ENCODE results near the gene LRRC2. TPM values are rescaled to one million over a fixed set of nuclear protein-coding genes. Genes with fewer than 3 reads are reported as not detected.

LRRC2 gene
- total RNA-seq, 1 experiment from 2014 or later, result 0.26 TPM

GRCh38 chr3:46533091-46533490 is 33.0 kb downstream of the LRRC2 start:
- TF ChIP-seq EZH2 (IDR thresholded peaks at IDR 0.05; ENCODE audit: low read length, unreplicated experiment) (no peak), EZH2phosphoT487 (IDR thresholded peaks at IDR 0.05; ENCODE audit: borderline replicate concordance, low read length) (no peak), CTCF (conservative IDR thresholded peaks at IDR 0.05; ENCODE audit: low read depth, low read length) (no peak)
- H3K79me2 ChIP-seq (ENCODE audit: low read length), result no peaks in the 10 kb centered on the region
- BruUV-seq (replicated peaks), result no TSS peak
- H3K9ac ChIP-seq (ENCODE audit: low read length), result no peak overlapping the region
- no peak overlapping the region for H2AFZ ChIP-seq (ENCODE audit: low read length)
- DNase-seq (no peak), ATAC-seq (no peak)
- H3K36me3 ChIP-seq (ENCODE audit: low read depth, low read length), result no peaks in the 10 kb centered on the region
- intact Hi-C loops (cut with micrococcal nuclease), result no loop called here
- H3K9me3 ChIP-seq (ENCODE audit: low read length), result no peaks in the 10 kb centered on the region
- H3K9me2 ChIP-seq (replicated peaks; ENCODE audit: low read length), result no peaks in the 10 kb centered on the region
- H3K4me2 ChIP-seq (ENCODE audit: low read length), result no peak overlapping the region
- H3K4me3 ChIP-seq (ENCODE audit: low read length), result no peak overlapping the region
- POLR2A ChIA-PET (ENCODE audit: unreplicated experiment), result no interaction called here
- CTCF ChIA-PET, result no interaction called here
- no peaks in the 10 kb centered on the region for H3F3A ChIP-seq (ENCODE audit: low read length, unreplicated experiment)
- no peaks in the 10 kb centered on the region for H3K27me3 ChIP-seq (ENCODE audit: low read length)
- H4K20me1 ChIP-seq (ENCODE audit: low read length), result no peaks in the 10 kb centered on the region
- no peak overlapping the region for H3K27ac ChIP-seq (ENCODE audit: low read length)
- peaks cover 13% of the 10 kb centered on the region; the same call in 1 of the 2 replicates for H3K4me1 ChIP-seq (ENCODE audit: insufficient read depth, low read length)

GRCh38 chr3:46527239-46527638 is 38.9 kb downstream of the LRRC2 start:
- intact Hi-C loops (cut with micrococcal nuclease), result no loop called here
- Histone ChIP-seq H2AFZ (ENCODE audit: low read length) (no peak overlapping the region), H3K36me3 (ENCODE audit: low read depth, low read length) (no peaks in the 10 kb centered on the region), H3K4me3 (ENCODE audit: low read length) (no peak overlapping the region), H3K79me2 (ENCODE audit: low read length) (no peaks in the 10 kb centered on the region), H3F3A (ENCODE audit: low read length, unreplicated experiment) (no peaks in the 10 kb centered on the region), H3K9ac (ENCODE audit: low read length) (no peak overlapping the region), H3K9me2 (replicated peaks; ENCODE audit: low read length) (no peaks in the 10 kb centered on the region), H3K4me2 (ENCODE audit: low read length) (no peak overlapping the region), H4K20me1 (ENCODE audit: low read length) (no peaks in the 10 kb centered on the region), H3K9me3 (ENCODE audit: low read length) (no peaks in the 10 kb centered on the region), H3K27me3 (ENCODE audit: low read length) (no peaks in the 10 kb centered on the region), H3K4me1 (ENCODE audit: insufficient read depth, low read length) (peaks cover 14% of the 10 kb centered on the region), H3K27ac (ENCODE audit: low read length) (no peak overlapping the region)
- no peak for TF ChIP-seq CTCF (conservative IDR thresholded peaks at IDR 0.05; ENCODE audit: low read depth, low read length)
- no peak for TF ChIP-seq EZH2phosphoT487 (IDR thresholded peaks at IDR 0.05; ENCODE audit: borderline replicate concordance, low read length)
- TF ChIP-seq EZH2 (IDR thresholded peaks at IDR 0.05; ENCODE audit: low read length, unreplicated experiment), result no peak
- no TSS peak for BruUV-seq (replicated peaks)
- ChIA-PET CTCF (interaction anchor here (1.0 kb wide), 1 partner anchor 31 kb away, joined by 4 read pairs; no protein-coding TSS in a partner anchor), POLR2A (ENCODE audit: unreplicated experiment) (no interaction called here)
- peak; percentile 86 for ATAC-seq
- DNase-seq, result peak; percentile 65

GRCh38 chr3:46524832-46525231 is 41.3 kb downstream of the LRRC2 start:
- Histone ChIP-seq H3K4me1 (ENCODE audit: insufficient read depth, low read length) (peaks cover 8% of the 10 kb centered on the region), H3K4me2 (ENCODE audit: low read length) (no peak overlapping the region), H4K20me1 (ENCODE audit: low read length) (no peaks in the 10 kb centered on the region), H3K4me3 (ENCODE audit: low read length) (no peak overlapping the region), H3K27ac (ENCODE audit: low read length) (no peak overlapping the region), H3K36me3 (ENCODE audit: low read depth, low read length) (no peaks in the 10 kb centered on the region), H3K9me3 (ENCODE audit: low read length) (no peaks in the 10 kb centered on the region), H3K27me3 (ENCODE audit: low read length) (no peaks in the 10 kb centered on the region), H3K79me2 (ENCODE audit: low read length) (no peaks in the 10 kb centered on the region), H2AFZ (ENCODE audit: low read length) (no peak overlapping the region), H3F3A (ENCODE audit: low read length, unreplicated experiment) (no peaks in the 10 kb centered on the region), H3K9me2 (replicated peaks; ENCODE audit: low read length) (no peaks in the 10 kb centered on the region), H3K9ac (ENCODE audit: low read length) (no peak overlapping the region)
- BruUV-seq (replicated peaks), result no TSS peak
- TF ChIP-seq EZH2 (IDR thresholded peaks at IDR 0.05; ENCODE audit: low read length, unreplicated experiment), result no peak
- TF ChIP-seq EZH2phosphoT487 (IDR thresholded peaks at IDR 0.05; ENCODE audit: borderline replicate concordance, low read length), result no peak
- no peak for TF ChIP-seq CTCF (conservative IDR thresholded peaks at IDR 0.05; ENCODE audit: low read depth, low read length)
- no peak for DNase-seq
- POLR2A ChIA-PET (ENCODE audit: unreplicated experiment), result no interaction called here
- intact Hi-C loops (cut with micrococcal nuclease), result no loop called here
- ATAC-seq, result no peak
- CTCF ChIA-PET, result no interaction called here

Data from PC-3 (cell line).